ENCODE measurements around the gene PSPN.
"Not testable (repeated sequence)": the region's sequence is repeated elsewhere in the genome, so short reads cannot be mapped to it uniquely, and the experiment has no call there.

The PSPN gene

GRCh38 chr19:6402837-6403608 lies 27.3 kb upstream of the PSPN start:
- DNase-seq (ENCODE audit: low read depth in 2 of 2): no peak

DNA sequence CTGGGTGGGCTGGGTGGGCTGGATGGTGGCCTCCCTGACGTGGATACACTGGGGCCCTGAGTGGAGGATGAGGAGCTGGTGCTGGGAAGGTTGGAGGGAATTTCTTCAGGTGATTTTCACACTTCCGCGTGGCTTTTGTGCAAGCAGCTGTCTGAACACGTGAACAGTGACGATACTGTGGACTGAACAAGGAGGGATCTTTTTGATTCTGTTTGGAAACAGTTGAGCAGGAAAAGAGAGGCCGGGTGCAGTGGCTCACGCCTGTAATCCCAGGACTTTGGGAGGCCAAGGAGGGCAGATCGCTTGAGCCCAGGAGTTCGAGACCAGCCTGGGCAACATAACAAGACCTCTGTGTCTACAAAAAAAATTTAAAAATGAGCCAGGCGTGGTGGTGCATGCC lies 26.3 kb upstream of the PSPN start:
- DNase-seq (ENCODE audit: low read depth in 2 of 2): no peak

GRCh38 chr19:6400062-6400944 lies 24.6 kb upstream of the PSPN start:
- not testable (repeated sequence) for DNase-seq (ENCODE audit: low read depth in 2 of 2)

DNA sequence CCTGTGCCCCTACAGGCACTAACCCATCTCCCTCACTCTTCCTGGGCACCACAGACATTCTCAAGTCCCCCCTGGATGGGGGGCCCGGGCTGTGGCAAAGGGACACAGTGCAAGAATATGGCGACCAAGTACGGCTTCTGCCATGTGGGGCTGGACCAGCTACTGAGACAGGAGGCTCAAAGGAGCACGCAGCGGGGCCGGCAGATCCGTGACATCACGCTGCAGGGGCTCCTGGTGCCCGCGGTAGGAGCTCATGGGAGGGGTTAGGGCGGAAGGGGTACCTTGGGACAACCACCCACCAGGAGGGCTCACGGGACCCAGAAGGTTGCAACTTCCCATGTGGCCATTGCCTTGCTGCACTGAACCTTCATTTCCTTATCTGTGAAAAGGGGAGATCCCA lies 20.6 kb upstream of the PSPN start:
- DNase-seq (ENCODE audit: low read depth in 2 of 2): no peak

DNA sequence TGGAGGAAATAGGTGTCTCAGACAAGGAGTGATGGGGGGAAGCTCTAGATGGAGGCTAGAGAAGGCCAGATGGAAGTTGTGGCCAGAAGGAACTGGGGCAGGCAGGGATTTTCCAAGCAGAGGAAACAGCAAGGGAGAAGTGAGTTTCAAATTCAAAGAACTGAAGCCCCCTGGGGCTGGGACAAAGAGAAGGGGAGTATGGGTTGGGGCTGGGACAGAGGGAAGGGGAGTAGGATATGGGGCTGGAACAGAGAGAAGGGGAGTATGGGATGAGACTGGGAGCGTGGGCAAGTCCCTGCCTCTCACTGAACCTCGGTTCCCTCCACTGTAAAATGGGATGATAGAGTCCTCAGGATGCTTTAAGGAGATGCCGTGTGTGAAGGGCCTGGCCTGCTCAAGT lies 19.1 kb upstream of the PSPN start:
- DNase-seq (ENCODE audit: low read depth in 2 of 2): no peak

DNA sequence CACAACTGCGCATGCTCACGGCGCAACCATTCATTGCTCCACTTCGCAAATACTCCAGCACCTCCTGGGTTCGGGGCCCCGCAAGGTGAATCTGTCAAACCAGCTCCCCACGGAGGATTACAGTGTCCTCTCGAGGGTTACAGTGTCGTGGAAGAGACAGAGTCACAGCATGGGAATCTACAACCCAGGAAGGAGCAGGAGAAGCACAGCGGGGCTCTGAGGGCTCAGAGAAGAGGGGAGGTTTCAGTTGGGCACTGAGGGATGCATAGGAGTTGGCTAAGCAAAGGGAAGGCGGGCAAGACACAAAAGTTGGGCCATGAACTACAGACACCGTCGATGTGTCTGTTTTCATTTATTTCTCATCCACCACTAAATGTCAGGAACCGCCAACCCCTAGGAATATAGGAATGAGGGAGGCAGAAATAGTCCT lies 18.3 kb upstream of the PSPN start:
- peak; percentile 33 to 54 for DNase-seq (ENCODE audit: low read depth in 2 of 2)

GRCh38 chr19:6393074-6393982 lies 17.6 kb upstream of the PSPN start, which contains the start of gene GTF2F1:
TSS of gene GTF2F1 (minus strand) at chr19:6393164. CDS start at chr19:6392995, 169 bp downstream.
- peak; percentile 85 to 91 for DNase-seq (ENCODE audit: low read depth in 2 of 2)

GRCh38 chr19:6392221-6393073 lies 16.7 kb upstream of the PSPN start:
- DNase-seq (ENCODE audit: low read depth in 2 of 2): no peak

DNA sequence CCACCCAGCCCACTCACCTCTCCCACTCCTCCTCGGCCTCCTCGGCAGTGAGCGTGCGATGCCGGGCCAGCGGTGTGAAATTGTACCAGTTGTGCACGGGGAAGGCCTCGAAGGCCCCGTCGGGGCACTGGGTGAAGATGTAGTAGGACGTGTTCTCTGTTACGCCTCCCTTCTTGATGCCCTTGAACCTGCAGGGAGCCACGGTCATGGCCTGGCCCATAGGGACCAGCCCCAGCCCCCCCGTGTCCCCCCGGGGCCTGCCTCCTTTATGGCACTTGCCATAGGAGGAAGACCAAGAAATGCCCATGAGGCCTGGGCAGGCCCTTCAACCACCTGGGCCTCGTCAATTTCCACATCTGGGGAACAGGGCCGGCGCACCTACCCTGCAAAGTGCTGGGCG lies 11.6 kb upstream of the PSPN start:
- no peak for DNase-seq (ENCODE audit: low read depth in 2 of 2)

- no peak for DNase-seq (ENCODE audit: low read depth in 2 of 2)
These were observed 8.6 kb upstream of the PSPN start for GRCh38 chr19:6384381-6384780.

GRCh38 chr19:6383188-6383587 lies 7.5 kb upstream of the PSPN start:
- DNase-seq (ENCODE audit: low read depth in 2 of 2): no peak

DNA sequence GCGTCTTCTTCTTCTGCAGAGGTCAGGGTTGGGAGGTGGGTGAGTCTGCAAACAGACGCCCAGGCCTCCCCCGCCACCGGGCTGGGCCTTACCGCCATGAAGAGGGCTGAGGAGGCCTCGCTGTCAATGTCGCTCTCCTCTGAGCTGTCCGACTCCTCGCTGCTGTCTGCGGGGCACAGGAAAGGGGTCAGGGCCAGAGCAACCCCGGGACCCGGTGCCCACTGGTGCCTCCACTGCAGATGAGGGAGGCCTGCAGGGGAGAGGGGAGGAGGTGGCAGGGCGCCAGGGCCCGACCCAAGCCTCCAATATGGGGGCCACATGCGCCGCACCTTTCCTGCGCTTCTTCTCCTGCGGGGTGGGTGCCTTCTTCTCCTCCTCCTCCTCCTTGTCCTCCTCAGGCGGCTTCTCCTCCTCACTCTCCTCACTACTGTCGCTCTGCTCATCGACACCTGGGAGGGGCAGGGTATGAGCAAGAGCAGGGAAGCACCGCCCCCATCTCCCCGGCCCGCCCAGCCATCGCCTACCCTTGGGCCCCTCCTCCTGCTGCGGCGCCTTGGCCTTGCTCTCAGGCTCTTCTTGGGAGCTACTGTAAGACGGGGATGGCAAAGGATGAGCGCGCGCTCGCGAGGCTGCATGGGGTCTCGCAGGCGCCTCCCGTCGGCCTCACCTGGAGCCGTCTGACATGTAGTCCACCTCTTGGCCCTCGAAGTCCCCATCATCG lies 5.5 kb upstream of the PSPN start:
- no peak for DNase-seq (ENCODE audit: low read depth in 2 of 2)

GRCh38 chr19:6379744-6380143 lies 4.0 kb upstream of the PSPN start:
- no peak for DNase-seq (ENCODE audit: low read depth in 2 of 2)

- DNase-seq (ENCODE audit: low read depth in 2 of 2): no peak
These were observed 2.8 kb upstream of the PSPN start for GRCh38 chr19:6378486-6378885.

- DNase-seq (ENCODE audit: low read depth in 2 of 2): no peak
These were observed 2.3 kb upstream of the PSPN start for GRCh38 chr19:6378041-6378440.

DNA sequence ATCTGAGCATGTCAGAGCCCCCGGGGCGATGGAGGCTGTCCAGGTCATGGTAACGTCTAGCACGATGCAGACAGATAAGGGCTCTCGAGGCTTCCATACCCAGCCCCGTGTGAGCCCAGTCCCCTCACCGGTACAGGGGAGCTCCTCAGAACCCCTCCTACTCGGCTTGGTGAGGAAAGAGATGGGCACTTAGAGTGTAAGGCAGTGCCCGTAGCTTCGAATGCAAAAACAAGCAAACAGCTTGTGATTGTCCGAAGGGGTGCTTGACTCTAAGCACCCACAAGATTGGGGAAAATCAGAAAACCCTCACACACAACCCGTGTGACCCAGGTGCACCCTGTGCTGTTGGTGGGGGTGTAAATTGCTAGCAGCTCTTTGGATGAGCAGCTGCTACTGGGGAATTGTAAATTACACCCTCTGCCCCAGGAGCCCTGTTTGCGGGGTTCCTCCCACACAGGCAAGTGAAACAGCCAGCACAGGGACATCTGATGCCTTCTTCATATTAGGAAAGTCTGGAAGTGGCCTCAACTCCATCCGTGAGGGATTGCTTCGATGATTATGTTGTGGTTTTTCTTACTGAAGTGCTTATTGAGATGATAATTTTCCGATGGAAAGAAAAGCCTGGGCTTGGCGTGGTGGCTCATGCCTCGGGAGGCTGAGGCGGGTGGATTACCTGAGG lies 918 bp upstream of the PSPN start:
- no peak for DNase-seq (ENCODE audit: low read depth in 2 of 2)

GRCh38 chr19:6374711-6375410 lies 872 bp downstream of the PSPN start:
- DNase-seq (ENCODE audit: low read depth in 2 of 2): no peak

DNA sequence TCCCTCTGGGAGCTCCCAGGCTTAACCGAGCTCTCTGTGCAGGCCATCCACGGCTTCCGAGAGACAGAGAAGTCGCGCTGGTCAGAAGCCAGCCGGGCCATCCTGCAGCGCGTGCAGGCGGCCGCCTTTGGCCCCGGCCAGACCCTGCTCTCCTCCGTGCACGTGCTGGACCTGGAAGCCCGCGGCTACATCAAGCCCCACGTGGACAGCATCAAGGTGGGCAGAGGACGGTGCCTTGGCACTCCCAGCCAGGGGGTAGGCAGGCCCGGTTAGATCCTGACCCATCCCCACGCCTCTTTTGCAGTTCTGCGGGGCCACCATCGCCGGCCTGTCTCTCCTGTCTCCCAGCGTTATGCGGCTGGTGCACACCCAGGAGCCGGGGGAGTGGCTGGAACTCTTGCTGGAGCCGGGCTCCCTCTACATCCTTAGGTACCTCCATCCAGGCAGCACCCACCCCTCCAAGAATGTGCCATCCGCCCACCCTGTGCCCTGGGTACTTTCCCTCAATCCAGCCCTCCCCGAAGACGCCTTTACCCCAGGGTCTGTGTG lies 1.5 kb downstream of the PSPN start:
- no peak for DNase-seq (ENCODE audit: low read depth in 2 of 2)

DNA sequence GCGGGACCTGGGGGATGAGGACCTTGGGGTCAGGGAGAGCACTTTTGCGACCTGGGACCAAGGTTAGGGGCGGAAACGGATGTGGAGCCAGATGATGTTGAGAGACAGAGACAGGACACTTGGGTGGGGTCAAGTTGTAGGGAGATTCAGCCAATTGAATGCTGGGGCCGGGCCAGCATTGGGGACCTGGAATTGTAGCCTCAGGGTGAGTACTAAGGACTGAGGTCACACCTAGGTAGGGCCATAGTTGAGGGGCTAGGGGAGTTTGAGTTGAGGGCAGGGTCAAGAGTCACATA lies 2.0 kb downstream of the PSPN start:
- no peak for DNase-seq (ENCODE audit: low read depth in 2 of 2)

All from stimulated activated CD8-positive, alpha-beta memory T cell treated with anti-CD3 and anti-CD28 coated beads, Interleukin-2, amount 100 ng/mL, for 1 hour (primary cell).